ENCODE results near the gene CYP2F1.

DNA sequence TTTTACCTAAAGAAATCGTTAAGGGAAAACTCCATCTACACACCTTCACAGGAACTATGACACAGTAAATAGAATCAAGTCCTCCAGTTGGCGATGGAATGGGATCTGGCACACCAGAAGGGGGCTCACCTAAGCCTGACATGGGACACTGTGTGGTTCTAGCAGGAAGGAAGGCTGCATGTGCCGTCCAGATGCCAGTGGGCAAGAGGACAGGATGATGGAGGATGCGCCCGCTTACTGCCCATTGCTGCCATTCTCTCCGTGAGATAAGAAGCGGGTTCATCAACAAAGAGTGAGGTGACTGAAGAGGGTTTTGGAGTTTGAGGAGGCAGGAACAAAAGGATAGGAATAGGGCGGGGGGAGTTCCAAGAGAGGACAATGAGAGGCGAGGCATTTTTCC, 2.9 kb upstream of the CYP2F1 start:
- TF ChIP-seq C11orf30 (IDR thresholded peaks at IDR 0.05; ENCODE audit: low read depth) = no peak
- TF ChIP-seq, protein P1, sequence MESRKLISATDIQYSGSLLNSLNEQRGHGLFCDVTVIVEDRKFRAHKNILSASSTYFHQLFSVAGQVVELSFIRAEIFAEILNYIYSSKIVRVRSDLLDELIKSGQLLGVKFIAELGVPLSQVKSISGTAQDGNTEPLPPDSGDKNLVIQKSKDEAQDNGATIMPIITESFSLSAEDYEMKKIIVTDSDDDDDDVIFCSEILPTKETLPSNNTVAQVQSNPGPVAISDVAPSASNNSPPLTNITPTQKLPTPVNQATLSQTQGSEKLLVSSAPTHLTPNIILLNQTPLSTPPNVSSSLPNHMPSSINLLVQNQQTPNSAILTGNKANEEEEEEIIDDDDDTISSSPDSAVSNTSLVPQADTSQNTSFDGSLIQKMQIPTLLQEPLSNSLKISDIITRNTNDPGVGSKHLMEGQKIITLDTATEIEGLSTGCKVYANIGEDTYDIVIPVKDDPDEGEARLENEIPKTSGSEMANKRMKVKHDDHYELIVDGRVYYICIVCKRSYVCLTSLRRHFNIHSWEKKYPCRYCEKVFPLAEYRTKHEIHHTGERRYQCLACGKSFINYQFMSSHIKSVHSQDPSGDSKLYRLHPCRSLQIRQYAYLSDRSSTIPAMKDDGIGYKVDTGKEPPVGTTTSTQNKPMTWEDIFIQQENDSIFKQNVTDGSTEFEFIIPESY (CRISPR knock-in tag; IDR thresholded peaks at IDR 0.05) = no peak
- no peak for TF ChIP-seq EP300 (IDR thresholded peaks at IDR 0.05; ENCODE audit: low read length)
- TF ChIP-seq SAFB2 (IDR thresholded peaks at IDR 0.05; ENCODE audit: borderline replicate concordance, low read depth, low read length, severe bottlenecking) = no peak
- TF ChIP-seq, protein P2, sequence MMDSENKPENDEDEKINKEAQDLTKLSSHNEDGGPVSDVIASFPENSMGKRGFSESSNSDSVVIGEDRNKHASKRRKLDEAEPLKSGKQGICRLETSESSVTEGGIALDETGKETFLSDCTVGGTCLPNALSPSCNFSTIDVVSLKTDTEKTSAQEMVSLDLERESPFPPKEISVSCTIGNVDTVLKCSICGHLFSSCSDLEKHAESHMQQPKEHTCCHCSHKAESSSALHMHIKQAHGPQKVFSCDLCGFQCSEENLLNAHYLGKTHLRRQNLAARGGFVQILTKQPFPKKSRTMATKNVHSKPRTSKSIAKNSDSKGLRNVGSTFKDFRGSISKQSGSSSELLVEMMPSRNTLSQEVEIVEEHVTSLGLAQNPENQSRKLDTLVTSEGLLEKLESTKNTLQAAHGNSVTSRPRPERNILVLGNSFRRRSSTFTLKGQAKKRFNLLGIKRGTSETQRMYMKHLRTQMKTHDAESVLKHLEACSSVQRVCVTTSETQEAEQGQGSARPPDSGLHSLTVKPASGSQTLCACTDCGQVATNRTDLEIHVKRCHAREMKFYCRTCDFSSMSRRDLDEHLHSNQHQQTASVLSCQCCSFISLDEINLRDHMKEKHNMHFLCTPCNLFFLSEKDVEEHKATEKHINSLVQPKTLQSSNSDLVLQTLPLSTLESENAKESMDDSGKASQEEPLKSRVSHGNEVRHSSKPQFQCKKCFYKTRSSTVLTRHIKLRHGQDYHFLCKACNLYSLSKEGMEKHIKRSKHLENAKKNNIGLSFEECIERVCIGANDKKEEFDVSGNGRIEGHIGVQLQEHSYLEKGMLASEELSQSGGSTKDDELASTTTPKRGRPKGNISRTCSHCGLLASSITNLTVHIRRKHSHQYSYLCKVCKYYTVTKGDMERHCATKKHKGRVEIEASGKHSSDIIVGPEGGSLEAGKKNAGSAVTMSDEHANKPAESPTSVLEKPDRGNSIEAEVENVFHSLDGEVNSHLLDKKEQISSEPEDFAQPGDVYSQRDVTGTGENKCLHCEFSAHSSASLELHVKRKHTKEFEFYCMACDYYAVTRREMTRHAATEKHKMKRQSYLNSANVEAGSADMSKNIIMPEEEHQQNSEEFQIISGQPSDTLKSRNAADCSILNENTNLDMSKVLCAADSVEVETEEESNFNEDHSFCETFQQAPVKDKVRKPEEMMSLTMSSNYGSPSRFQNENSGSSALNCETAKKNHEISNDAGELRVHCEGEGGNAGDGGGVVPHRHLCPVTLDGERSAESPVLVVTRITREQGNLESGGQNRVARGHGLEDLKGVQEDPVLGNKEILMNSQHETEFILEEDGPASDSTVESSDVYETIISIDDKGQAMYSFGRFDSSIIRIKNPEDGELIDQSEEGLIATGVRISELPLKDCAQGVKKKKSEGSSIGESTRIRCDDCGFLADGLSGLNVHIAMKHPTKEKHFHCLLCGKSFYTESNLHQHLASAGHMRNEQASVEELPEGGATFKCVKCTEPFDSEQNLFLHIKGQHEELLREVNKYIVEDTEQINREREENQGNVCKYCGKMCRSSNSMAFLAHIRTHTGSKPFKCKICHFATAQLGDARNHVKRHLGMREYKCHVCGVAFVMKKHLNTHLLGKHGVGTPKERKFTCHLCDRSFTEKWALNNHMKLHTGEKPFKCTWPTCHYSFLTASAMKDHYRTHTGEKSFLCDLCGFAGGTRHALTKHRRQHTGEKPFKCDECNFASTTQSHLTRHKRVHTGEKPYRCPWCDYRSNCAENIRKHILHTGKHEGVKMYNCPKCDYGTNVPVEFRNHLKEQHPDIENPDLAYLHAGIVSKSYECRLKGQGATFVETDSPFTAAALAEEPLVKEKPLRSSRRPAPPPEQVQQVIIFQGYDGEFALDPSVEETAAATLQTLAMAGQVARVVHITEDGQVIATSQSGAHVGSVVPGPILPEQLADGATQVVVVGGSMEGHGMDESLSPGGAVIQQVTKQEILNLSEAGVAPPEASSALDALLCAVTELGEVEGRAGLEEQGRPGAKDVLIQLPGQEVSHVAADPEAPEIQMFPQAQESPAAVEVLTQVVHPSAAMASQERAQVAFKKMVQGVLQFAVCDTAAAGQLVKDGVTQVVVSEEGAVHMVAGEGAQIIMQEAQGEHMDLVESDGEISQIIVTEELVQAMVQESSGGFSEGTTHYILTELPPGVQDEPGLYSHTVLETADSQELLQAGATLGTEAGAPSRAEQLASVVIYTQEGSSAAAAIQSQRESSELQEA (IDR thresholded peaks at IDR 0.05; ENCODE audit: low read depth) = no peak
- no peak for TF ChIP-seq ZFP30 (CRISPR knock-in tag; IDR thresholded peaks at IDR 0.05; ENCODE audit: borderline replicate concordance)
- TF ChIP-seq, protein P3, sequence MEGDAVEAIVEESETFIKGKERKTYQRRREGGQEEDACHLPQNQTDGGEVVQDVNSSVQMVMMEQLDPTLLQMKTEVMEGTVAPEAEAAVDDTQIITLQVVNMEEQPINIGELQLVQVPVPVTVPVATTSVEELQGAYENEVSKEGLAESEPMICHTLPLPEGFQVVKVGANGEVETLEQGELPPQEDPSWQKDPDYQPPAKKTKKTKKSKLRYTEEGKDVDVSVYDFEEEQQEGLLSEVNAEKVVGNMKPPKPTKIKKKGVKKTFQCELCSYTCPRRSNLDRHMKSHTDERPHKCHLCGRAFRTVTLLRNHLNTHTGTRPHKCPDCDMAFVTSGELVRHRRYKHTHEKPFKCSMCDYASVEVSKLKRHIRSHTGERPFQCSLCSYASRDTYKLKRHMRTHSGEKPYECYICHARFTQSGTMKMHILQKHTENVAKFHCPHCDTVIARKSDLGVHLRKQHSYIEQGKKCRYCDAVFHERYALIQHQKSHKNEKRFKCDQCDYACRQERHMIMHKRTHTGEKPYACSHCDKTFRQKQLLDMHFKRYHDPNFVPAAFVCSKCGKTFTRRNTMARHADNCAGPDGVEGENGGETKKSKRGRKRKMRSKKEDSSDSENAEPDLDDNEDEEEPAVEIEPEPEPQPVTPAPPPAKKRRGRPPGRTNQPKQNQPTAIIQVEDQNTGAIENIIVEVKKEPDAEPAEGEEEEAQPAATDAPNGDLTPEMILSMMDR (IDR thresholded peaks at IDR 0.05 in 2 of 3, conservative IDR thresholded peaks at IDR 0.05 in 1 of 3; ENCODE audit: insufficient read depth in 2 of 3, low read depth in 1 of 3, low read length in 3 of 3) = no peak
